ENCODE results near the gene KRTAP5-4. TPM values are rescaled to one million over a fixed set of nuclear protein-coding genes. Genes with fewer than 3 reads are reported as not detected.

The KRTAP5-4 gene
- total and polyA plus RNA-seq, 11 donors: not detected

DNA sequence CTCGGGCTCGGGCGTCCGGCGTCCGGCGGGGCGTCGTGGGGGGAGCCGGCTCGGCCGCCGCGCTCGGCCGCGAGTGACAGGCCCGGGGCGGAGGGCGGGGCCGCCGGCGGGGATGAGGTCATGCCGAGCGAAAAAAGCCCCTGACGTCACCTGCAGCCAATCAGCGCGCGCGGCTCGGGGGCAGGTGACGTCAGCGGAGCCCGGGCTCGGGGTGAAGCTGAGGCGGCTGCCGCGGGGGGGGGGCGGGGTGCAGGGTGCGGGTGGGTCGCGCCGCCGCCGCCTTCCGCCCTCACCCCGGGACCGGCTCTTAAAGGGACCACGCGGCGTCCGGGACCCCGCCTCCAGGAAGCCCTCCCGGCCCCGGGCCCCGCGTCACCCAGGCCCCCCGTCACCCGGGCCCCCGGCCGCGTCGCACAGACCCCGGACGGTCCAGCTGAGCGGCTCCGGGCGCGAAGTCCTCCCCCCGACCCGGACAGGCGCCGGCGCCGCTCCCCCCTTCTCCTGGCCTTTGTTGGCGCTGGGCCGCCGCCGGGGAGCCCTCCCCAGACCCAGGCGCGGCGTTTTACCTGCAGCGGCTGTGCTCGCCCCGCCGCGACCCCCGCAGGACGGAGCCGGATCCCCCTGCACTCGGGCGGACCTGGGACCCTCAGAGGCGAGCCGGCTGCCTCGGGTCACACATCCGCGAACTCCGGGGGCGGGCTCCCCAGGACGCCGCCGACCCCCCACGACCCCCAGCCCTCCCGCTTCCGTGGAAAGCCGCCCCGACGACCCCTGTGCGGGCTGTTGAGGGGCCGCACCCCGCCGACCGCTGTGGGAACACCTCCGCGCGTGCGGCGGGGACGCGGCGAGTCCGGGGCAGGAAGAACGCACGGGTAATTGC lies 49.5 kb downstream of the KRTAP5-4 start, which contains the start of gene DUSP8:
Gene DUSP8 (minus strand): TSS at position 75 of the 880 bp plus-strand sequence. CDS start 6,445 bp downstream, outside the sequence.
- intact Hi-C loops (cut with DNase I): loop anchor here in 7 of 10 donors (2.0 to 10.0 kb wide), 7 partner anchors 14 to 370 kb away; partner anchors contain the start of gene TOLLIP (in 1 of the 7)
- Histone ChIP-seq H3K4me1 (peaks cover 2 to 65% (median 33%) of the 10 kb centered on the region in 12 donors), H3K27ac (peak within 1 kb of the TSS; percentile 57 to 93 (median 84)), H3K4me3 (peak within 1 kb of the TSS; percentile 55 to 85 (median 78)), H3K36me3 (no peaks in the 10 kb centered on the region), H3K9me3 (no peaks in the 10 kb centered on the region), H3K27me3 (peaks cover 0 to 25% (median 0%) of the 10 kb centered on the region in 9 donors)
- DNase-seq: peak; percentile 94 to 96 (median 95)
- TF ChIP-seq POLR2A (IDR thresholded peaks at IDR 0.05): peak in 1 of 2 donors; percentile 47
- TF ChIP-seq, protein P1, sequence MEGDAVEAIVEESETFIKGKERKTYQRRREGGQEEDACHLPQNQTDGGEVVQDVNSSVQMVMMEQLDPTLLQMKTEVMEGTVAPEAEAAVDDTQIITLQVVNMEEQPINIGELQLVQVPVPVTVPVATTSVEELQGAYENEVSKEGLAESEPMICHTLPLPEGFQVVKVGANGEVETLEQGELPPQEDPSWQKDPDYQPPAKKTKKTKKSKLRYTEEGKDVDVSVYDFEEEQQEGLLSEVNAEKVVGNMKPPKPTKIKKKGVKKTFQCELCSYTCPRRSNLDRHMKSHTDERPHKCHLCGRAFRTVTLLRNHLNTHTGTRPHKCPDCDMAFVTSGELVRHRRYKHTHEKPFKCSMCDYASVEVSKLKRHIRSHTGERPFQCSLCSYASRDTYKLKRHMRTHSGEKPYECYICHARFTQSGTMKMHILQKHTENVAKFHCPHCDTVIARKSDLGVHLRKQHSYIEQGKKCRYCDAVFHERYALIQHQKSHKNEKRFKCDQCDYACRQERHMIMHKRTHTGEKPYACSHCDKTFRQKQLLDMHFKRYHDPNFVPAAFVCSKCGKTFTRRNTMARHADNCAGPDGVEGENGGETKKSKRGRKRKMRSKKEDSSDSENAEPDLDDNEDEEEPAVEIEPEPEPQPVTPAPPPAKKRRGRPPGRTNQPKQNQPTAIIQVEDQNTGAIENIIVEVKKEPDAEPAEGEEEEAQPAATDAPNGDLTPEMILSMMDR (IDR thresholded peaks at IDR 0.05): no peak
- peak; percentile 75 to 80 (median 78) for ATAC-seq
- 1% methylated on average over 65 to 124 of the region's 124 CpGs for WGBS, 4 donors

DNA sequence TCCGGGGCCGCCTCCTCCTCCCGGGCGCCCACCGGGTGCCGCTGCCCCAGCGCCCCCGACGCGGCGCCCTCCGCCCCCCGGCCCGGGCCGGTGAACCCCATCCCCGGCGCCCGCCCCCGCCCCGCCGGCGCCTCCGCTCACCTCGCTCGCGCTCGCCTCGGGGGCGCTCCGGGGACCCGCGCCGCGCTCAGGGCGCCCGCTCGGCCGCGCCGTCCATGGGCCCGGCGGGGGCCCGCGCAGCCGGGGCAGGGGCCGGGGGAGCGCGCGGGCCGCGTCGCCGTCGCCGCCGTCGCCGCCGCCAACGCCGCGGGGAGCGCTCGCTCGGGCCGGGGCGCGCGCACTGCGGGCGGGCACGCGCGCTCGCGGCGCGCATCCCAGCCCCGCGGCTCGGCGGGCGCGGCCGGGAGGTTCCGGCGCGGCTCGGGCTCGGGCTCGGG lies 50.2 kb downstream of the KRTAP5-4 start:
- Histone ChIP-seq H3K4me3 (peak overlapping the region; percentile 55 to 81 (median 70)), H3K27me3 (peaks cover 0 to 25% (median 0%) of the 10 kb centered on the region in 9 donors), H3K9me3 (no peaks in the 10 kb centered on the region), H3K27ac (peak overlapping the region; percentile 40 to 93 (median 80)), H3K4me1 (peaks cover 2 to 71% (median 35%) of the 10 kb centered on the region in 12 donors), H3K36me3 (no peaks in the 10 kb centered on the region)
- intact Hi-C loops (cut with DNase I): loop anchor here in 7 of 10 donors (2.0 to 10.0 kb wide), 7 partner anchors 13 to 369 kb away; partner anchors contain the start of gene TOLLIP (in 1 of the 7)
- DNase-seq (peak in 1 of 5 donors; percentile 26), ATAC-seq (no peak)
- WGBS, 4 donors: 0 to 1% (median 1%) methylated on average over 1 to 91 of the region's 91 CpGs; no CpG with 5 or more reads in 1 of the 4 donors
- TF ChIP-seq POLR2A (IDR thresholded peaks at IDR 0.05): no peak

Other genes starting within 250 kb of the KRTAP5-4 start
- gene BRSK2, start 232.2 kb downstream of the KRTAP5-4 start, total RNA-seq: under 1 TPM in 8 of 9 donors, not detected in 1; 0.16 to 0.85 (median 0.61) TPM
- 1 to 10 TPM in 1 of 2 donors, under 1 TPM in 1; 0.26 to 1.3 TPM for gene BRSK2, start 232.2 kb downstream of the KRTAP5-4 start, polyA plus RNA-seq
- 10 to 100 TPM; 35.5 to 53.7 (median 44.7) TPM for gene MOB2, start 135.4 kb downstream of the KRTAP5-4 start, total RNA-seq
- 10 to 100 TPM; 27.4 to 61.1 TPM for gene MOB2, start 135.4 kb downstream of the KRTAP5-4 start, polyA plus RNA-seq
- gene DUSP8, start 49.9 kb downstream of the KRTAP5-4 start, total RNA-seq: 10 to 100 TPM in 8 of 9 donors, 1 to 10 TPM in 1; 9.8 to 29.9 (median 17.1) TPM
- gene DUSP8, start 49.9 kb downstream of the KRTAP5-4 start, polyA plus RNA-seq: 10 to 100 TPM; 10.9 to 12.8 TPM
- not detected for gene KRTAP5-1, start 36.9 kb downstream of the KRTAP5-4 start, total RNA-seq
- not detected for gene KRTAP5-1, start 36.9 kb downstream of the KRTAP5-4 start, polyA plus RNA-seq
- gene KRTAP5-2, start 23.8 kb downstream of the KRTAP5-4 start, total RNA-seq: not detected
- not detected for gene KRTAP5-2, start 23.8 kb downstream of the KRTAP5-4 start, polyA plus RNA-seq
- not detected for gene KRTAP5-3, start 13.7 kb downstream of the KRTAP5-4 start, total RNA-seq
- gene KRTAP5-3, start 13.7 kb downstream of the KRTAP5-4 start, polyA plus RNA-seq: not detected
- not detected for gene KRTAP5-5, start 7.6 kb upstream of the KRTAP5-4 start, total RNA-seq
- not detected for gene KRTAP5-5, start 7.6 kb upstream of the KRTAP5-4 start, polyA plus RNA-seq
- gene KRTAP5-6, start 75.1 kb upstream of the KRTAP5-4 start, total RNA-seq: not detected
- not detected for gene KRTAP5-6, start 75.1 kb upstream of the KRTAP5-4 start, polyA plus RNA-seq
- 1 to 10 TPM in 1 of 9 donors, under 1 TPM in 8; 0.23 to 3.6 (median 0.56) TPM for gene IFITM10, start 128.5 kb upstream of the KRTAP5-4 start, total RNA-seq
- gene IFITM10, start 128.5 kb upstream of the KRTAP5-4 start, polyA plus RNA-seq: under 1 TPM; 0.12 to 0.19 TPM
- 1,000 to 10,000 TPM in 3 of 9 donors, 100 to 1,000 TPM in 6; 580 to 1,779 (median 722) TPM for gene CTSD, start 141.8 kb upstream of the KRTAP5-4 start, total RNA-seq
- 1,000 to 10,000 TPM in 1 of 2 donors, 100 to 1,000 TPM in 1; 420 to 1,089 TPM for gene CTSD, start 141.8 kb upstream of the KRTAP5-4 start, polyA plus RNA-seq
- not detected for gene SYT8, start 212.9 kb upstream of the KRTAP5-4 start, total RNA-seq
- gene SYT8, start 212.9 kb upstream of the KRTAP5-4 start, polyA plus RNA-seq: under 1 TPM in 1 of 2 donors, not detected in 1; 0.08 TPM
- 1 to 10 TPM in 1 of 9 donors, under 1 TPM in 1, not detected in 7; 0.72 to 3.3 TPM for gene TNNI2, start 216.8 kb upstream of the KRTAP5-4 start, total RNA-seq
- under 1 TPM in 1 of 2 donors, not detected in 1; 0.22 TPM for gene TNNI2, start 216.8 kb upstream of the KRTAP5-4 start, polyA plus RNA-seq
- 10 to 100 TPM; 11.4 to 86.8 (median 16.4) TPM for gene LSP1, start 230.9 kb upstream of the KRTAP5-4 start, total RNA-seq
- 10 to 100 TPM; 10.0 to 20.6 TPM for gene LSP1, start 230.9 kb upstream of the KRTAP5-4 start, polyA plus RNA-seq